CD4-positive, alpha-beta T cell (primary cell): Measurements from ENCODE around the gene PUSL1. TPM values are rescaled to one million over a fixed set of nuclear protein-coding genes. Genes with fewer than 3 reads are reported as not detected.

ENCODE experiments used
- ATAC-seq: fragments of 200-7000 bp; cut with Tn5 transposase; one replicate; pipeline ENCODE4 v1.10.0; 2022; ENCODE audit warnings: mild to moderate bottlenecking; ENCODE audit not compliant: poor library complexity
- CTCF ChIA-PET: fragments of 350-600 bp; sonication (Branson Sonifier 250); formaldehyde crosslinking; loops from one replicate; lab custom pipeline; 2021; ENCODE audit warnings: antibody characterized with exemption, inconsistent platforms; lab: Charles Lee
- POLR2A ChIA-PET: fragments of 350-600 bp; sonication (Branson Sonifier 250); formaldehyde crosslinking; loops from one replicate; lab custom pipeline; 2021; ENCODE audit warnings: antibody characterized with exemption, inconsistent platforms; lab: Charles Lee
- DNase-seq, 14 experiments: peaks; one replicate each; pipeline ENCODE4 v3.0.0-alpha.2; 2013 to 2020; ENCODE audit warnings: mixed read lengths in 2 of 14
- H3K27ac ChIP-seq, 2 donors: one replicate each; pipeline versions ENCODE4 v1.5.1 to v1.7.0; 2013; ENCODE audit warnings: low read length in 2 of 2, low read depth in 1 of 2, mild to moderate bottlenecking in 1 of 2
- H3K27me3 ChIP-seq, 2 experiments: 1 replicate in 1 of 2; 2 replicates in 1 of 2; pipeline versions ENCODE4 v1.6.1 to v1.7.0; 2013; ENCODE audit warnings: low read length in 2 of 2, control low read depth in 1 of 2, mild to moderate bottlenecking in 1 of 2, moderate library complexity in 1 of 2; ENCODE audit not compliant: insufficient read depth in 2 of 2, control insufficient read depth in 1 of 2
- H3K36me3 ChIP-seq: one replicate; pipeline ENCODE4 v1.6.1; 2013; ENCODE audit warnings: low read length, control low read depth; ENCODE audit not compliant: insufficient read depth
- H3K4me1 ChIP-seq: one replicate; pipeline ENCODE4 v1.6.1; 2013; ENCODE audit warnings: low read length, control low read depth; ENCODE audit not compliant: insufficient read depth
- H3K4me3 ChIP-seq: one replicate; pipeline ENCODE4 v1.5.1; 2013; ENCODE audit warnings: mild to moderate bottlenecking, low read length, moderate library complexity
- H3K9me3 ChIP-seq, 2 experiments: 1 replicate in 1 of 2; 2 replicates in 1 of 2; pipeline versions ENCODE4 v1.6.1 to v1.7.0; 2013; ENCODE audit warnings: low read length in 2 of 2, mild to moderate bottlenecking in 2 of 2, control low read depth in 1 of 2, moderate library complexity in 1 of 2; ENCODE audit not compliant: control insufficient read depth in 1 of 2, insufficient read depth in 1 of 2
- H3K27ac Mint-ChIP-seq: one replicate; pipeline ENCODE4 v1.8.0; 2020; ENCODE audit warnings: mixed read lengths
- H3K27me3 Mint-ChIP-seq: one replicate; pipeline ENCODE4 v1.8.0; 2021; ENCODE audit warnings: mixed read lengths
- H3K36me3 Mint-ChIP-seq: one replicate; pipeline ENCODE4 v1.8.0; 2021; ENCODE audit warnings: low read depth, mixed read lengths
- H3K4me1 Mint-ChIP-seq: one replicate; pipeline ENCODE4 v1.8.0; 2021; ENCODE audit warnings: low read depth, mixed read lengths
- H3K4me3 Mint-ChIP-seq: one replicate; pipeline ENCODE4 v1.8.0; 2020; ENCODE audit warnings: mild to moderate bottlenecking, mixed read lengths
- H3K9me3 Mint-ChIP-seq: one replicate; pipeline ENCODE4 v1.8.0; 2020; ENCODE audit warnings: mixed read lengths
- CTCF ChIP-seq: fragments of 200-600 bp; IDR thresholded peaks from one replicate; pipeline ENCODE4 v1.8.0; 2022; ENCODE audit warnings: antibody characterized with exemption, mild to moderate bottlenecking
- intact Hi-C, 2 experiments: fragments of 100-400 bp; cut with DNase I in 1 of 2; cut with micrococcal nuclease in 1 of 2; formaldehyde crosslinking; loops; one replicate each; pipeline versions ENCODE4 v1.15.1 to v1.9.0; 2023 to 2025; cut with DNase I, micrococcal nuclease
- total RNA-seq, 174 experiments: library from RNA in 2 of 174; stranded (reverse) in 2 of 174; gene quantifications; one replicate each; pipeline ENCODE4 v1.2.3 and lab custom pipeline; 2021 to 2026

Gene PUSL1
- total RNA-seq, 2 experiments from 2014 or later = 18.1 to 19.2 TPM

- Histone ChIP-seq H3K4me3 (no peak overlapping the region), H3K27me3 (no peaks in the 10 kb centered on the region), H3K9me3 (peaks cover 0 to 4% of the 10 kb centered on the region in 2 experiments), H3K4me1 (peaks cover 40% of the 10 kb centered on the region), H3K36me3 (peaks cover 53% of the 10 kb centered on the region), H3K27ac (no peak overlapping the region)
- POLR2A ChIA-PET = no interaction called here
- TF ChIP-seq CTCF = no peak
- CTCF ChIA-PET = no interaction called here
- ATAC-seq (no peak), DNase-seq (no peak)
- Mint-ChIP-seq H3K9me3 (no peaks in the 10 kb centered on the region), H3K4me1 (peaks cover 15% of the 10 kb centered on the region), H3K27ac (peak overlapping the region; percentile 39), H3K27me3 (no peaks in the 10 kb centered on the region), H3K4me3 (peak overlapping the region; percentile 51), H3K36me3 (peaks cover 32% of the 10 kb centered on the region)
- intact Hi-C loops = no loop called here
Observed at GRCh38 chr1:1319646-1319941, 11.2 kb downstream of the PUSL1 start.

GRCh38 chr1:1320666-1321448 lies 12.5 kb downstream of the PUSL1 start:
- ChIA-PET CTCF (no interaction called here), POLR2A (no interaction called here)
- DNase-seq (no peak), ATAC-seq (no peak)
- no peaks in the 10 kb centered on the region for H3K9me3 Mint-ChIP-seq
- Histone ChIP-seq H3K36me3 (peaks cover 44% of the 10 kb centered on the region), H3K4me3 (no peak overlapping the region), H3K27me3 (no peaks in the 10 kb centered on the region), H3K9me3 (peaks cover 0 to 4% of the 10 kb centered on the region in 2 experiments), H3K4me1 (peaks cover 44% of the 10 kb centered on the region), H3K27ac (peak overlapping the region in 1 of 2 donors; percentile 21)
- intact Hi-C loops = no loop called here
- TF ChIP-seq CTCF = no peak
- peak overlapping the region; percentile 56 for H3K4me3 Mint-ChIP-seq
- peak overlapping the region; percentile 36 for H3K27ac Mint-ChIP-seq
- H3K36me3 Mint-ChIP-seq = peaks cover 26% of the 10 kb centered on the region
- H3K4me1 Mint-ChIP-seq = peaks cover 23% of the 10 kb centered on the region
- H3K27me3 Mint-ChIP-seq = no peaks in the 10 kb centered on the region

GRCh38 chr1:1321477-1321876 lies 13.1 kb downstream of the PUSL1 start:
- no peak for TF ChIP-seq CTCF
- Mint-ChIP-seq H3K9me3 (no peaks in the 10 kb centered on the region), H3K4me3 (peak overlapping the region; percentile 56), H3K36me3 (peaks cover 32% of the 10 kb centered on the region), H3K27ac (peak overlapping the region; percentile 36), H3K27me3 (no peaks in the 10 kb centered on the region), H3K4me1 (peaks cover 28% of the 10 kb centered on the region)
- Histone ChIP-seq H3K27ac (no peak overlapping the region), H3K9me3 (peaks cover 0 to 4% of the 10 kb centered on the region in 2 experiments), H3K4me1 (peaks cover 50% of the 10 kb centered on the region), H3K36me3 (peaks cover 42% of the 10 kb centered on the region), H3K27me3 (no peaks in the 10 kb centered on the region), H3K4me3 (no peak overlapping the region)
- no peak for DNase-seq
- intact Hi-C loops = no loop called here
- POLR2A ChIA-PET = no interaction called here
- CTCF ChIA-PET = no interaction called here
- ATAC-seq = no peak
